ENCODE measurements around the gene TAC4.
A peak's percentile ranks its signal among the peaks of the same experiment; 100 is the strongest.

TAC4 gene

DNA sequence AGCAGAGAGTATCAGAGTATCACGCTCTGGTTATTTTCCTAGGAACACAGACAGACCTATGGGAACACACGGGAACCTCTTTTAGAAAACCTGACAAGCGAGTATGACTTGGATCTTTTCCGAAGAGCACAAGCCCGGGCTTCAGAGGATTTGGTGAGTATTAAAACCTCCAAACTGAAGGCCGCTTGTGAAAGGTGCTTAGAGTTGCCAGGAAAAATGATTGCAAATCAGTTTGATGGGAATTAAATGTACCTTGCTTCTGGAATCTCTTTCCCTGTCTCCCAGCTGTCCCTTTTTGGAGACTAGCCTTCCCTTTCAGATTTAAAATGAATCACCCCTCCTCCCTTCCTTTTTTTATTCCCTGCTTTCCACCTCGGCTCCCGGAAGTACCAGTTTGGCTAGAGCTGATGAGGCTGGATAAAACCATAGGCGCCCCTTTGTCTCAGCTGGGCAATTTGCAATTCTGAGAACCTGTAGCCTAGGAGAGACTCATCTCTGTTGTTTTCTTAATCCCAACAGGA, 32.0 kb downstream of the TAC4 start:
- Mint-ChIP-seq H3K4me1 (no peaks in the 10 kb centered on the region), H3K36me3 (ENCODE audit: low read depth) (peaks cover 54% of the 10 kb centered on the region), H3K27ac (peak overlapping the region in 1 of 3 experiments; percentile 45), H3K9me3 (no peaks in the 10 kb centered on the region), H3K4me3 (no peak overlapping the region), H3K27me3 (ENCODE audit: low read depth) (no peaks in the 10 kb centered on the region)
- no peak for TF ChIP-seq CTCF (IDR thresholded peaks at IDR 0.05; ENCODE audit: unreplicated experiment in 3 of 3)

DNA sequence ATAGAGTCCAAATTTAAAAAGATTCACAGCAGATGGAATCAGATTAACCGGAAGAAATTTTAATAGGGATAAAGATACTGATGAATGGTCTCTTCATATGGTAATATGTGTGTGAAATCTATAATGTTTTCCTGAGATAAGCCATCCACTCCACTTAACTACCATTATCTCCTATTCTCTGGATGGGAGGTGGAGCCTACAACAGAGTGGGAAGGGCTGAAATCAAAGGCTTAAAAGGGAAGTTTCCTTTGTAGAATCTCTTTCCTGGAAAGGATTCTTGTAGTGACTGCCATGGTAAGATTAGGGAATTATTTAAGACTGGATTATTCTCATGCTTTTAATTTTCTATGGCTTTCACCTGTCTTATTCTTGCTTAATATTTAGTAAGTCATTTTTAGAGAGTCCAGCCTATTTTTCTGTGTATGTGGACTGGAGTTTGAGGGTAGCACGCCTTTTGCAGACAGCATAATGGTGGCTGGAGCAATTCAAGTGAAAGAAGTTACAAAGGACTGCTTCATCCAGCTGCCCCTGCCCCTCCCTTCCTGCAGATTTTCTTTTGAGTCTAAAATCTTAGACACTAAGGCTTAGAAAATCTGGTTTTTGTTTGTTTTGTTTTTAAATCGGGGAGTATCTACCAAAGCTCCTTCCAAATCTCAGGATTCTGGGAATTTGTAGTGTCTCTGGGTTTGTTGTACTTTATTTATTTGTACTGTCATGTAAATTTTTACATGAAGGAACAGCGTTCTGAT, 32.9 kb downstream of the TAC4 start:
- Mint-ChIP-seq H3K36me3 (ENCODE audit: low read depth) (peaks cover 56% of the 10 kb centered on the region), H3K4me1 (no peaks in the 10 kb centered on the region), H3K27me3 (ENCODE audit: low read depth) (no peaks in the 10 kb centered on the region), H3K9me3 (no peaks in the 10 kb centered on the region), H3K4me3 (no peak overlapping the region), H3K27ac (no peak overlapping the region)
- TF ChIP-seq CTCF (IDR thresholded peaks at IDR 0.05; ENCODE audit: unreplicated experiment in 3 of 3) = no peak

GRCh38 chr17:49809056-49809455, 38.8 kb downstream of the TAC4 start:
- no peak overlapping the region for H3K27ac Mint-ChIP-seq
- no peak for TF ChIP-seq CTCF (IDR thresholded peaks at IDR 0.05; ENCODE audit: unreplicated experiment in 3 of 3)
- H3K4me1 Mint-ChIP-seq = no peaks in the 10 kb centered on the region
- peaks cover 68% of the 10 kb centered on the region for H3K36me3 Mint-ChIP-seq (ENCODE audit: low read depth)
- H3K9me3 Mint-ChIP-seq = no peaks in the 10 kb centered on the region
- H3K4me3 Mint-ChIP-seq = no peak overlapping the region
- no peaks in the 10 kb centered on the region for H3K27me3 Mint-ChIP-seq (ENCODE audit: low read depth)

GRCh38 chr17:49798738-49799137, 49.1 kb downstream of the TAC4 start:
- H3K4me3 Mint-ChIP-seq = no peak overlapping the region
- H3K27ac Mint-ChIP-seq = no peak overlapping the region
- H3K36me3 Mint-ChIP-seq (ENCODE audit: low read depth) = peaks cover 69% of the 10 kb centered on the region
- no peak for TF ChIP-seq CTCF (IDR thresholded peaks at IDR 0.05; ENCODE audit: unreplicated experiment in 3 of 3)
- H3K27me3 Mint-ChIP-seq (ENCODE audit: low read depth) = no peaks in the 10 kb centered on the region
- no peaks in the 10 kb centered on the region for H3K9me3 Mint-ChIP-seq
- H3K4me1 Mint-ChIP-seq = no peaks in the 10 kb centered on the region

DNA sequence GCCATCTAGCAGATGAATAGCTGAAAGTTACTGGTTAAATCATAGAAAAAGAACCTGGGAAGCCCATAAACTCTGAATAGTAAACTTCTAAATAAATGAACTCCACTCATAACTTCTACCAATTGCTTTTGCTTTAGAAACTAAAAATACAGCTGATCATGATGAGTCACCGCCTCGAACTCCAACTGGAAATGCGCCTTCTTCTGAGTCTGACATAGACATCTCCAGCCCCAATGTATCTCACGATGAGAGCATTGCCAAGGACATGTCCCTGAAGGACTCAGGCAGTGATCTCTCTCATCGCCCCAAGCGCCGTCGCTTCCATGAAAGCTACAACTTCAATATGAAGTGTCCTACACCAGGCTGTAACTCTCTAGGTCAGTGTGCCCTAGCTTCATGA, 49.7 kb downstream of the TAC4 start:
- H3K9me3 Mint-ChIP-seq = no peaks in the 10 kb centered on the region
- H3K4me3 Mint-ChIP-seq = no peak overlapping the region
- H3K27me3 Mint-ChIP-seq (ENCODE audit: low read depth) = no peaks in the 10 kb centered on the region
- no peak for TF ChIP-seq CTCF (IDR thresholded peaks at IDR 0.05; ENCODE audit: unreplicated experiment in 3 of 3)
- H3K4me1 Mint-ChIP-seq = no peaks in the 10 kb centered on the region
- H3K27ac Mint-ChIP-seq = no peak overlapping the region
- H3K36me3 Mint-ChIP-seq (ENCODE audit: low read depth) = peaks cover 71% of the 10 kb centered on the region

- peaks cover 69% of the 10 kb centered on the region for H3K36me3 Mint-ChIP-seq (ENCODE audit: low read depth)
- H3K9me3 Mint-ChIP-seq = no peaks in the 10 kb centered on the region
- H3K27ac Mint-ChIP-seq = no peak overlapping the region
- TF ChIP-seq CTCF (IDR thresholded peaks at IDR 0.05; ENCODE audit: unreplicated experiment in 3 of 3) = no peak
- H3K4me3 Mint-ChIP-seq = no peak overlapping the region
- H3K4me1 Mint-ChIP-seq = peaks cover 6% of the 10 kb centered on the region
- no peaks in the 10 kb centered on the region for H3K27me3 Mint-ChIP-seq (ENCODE audit: low read depth)
These were observed 52.5 kb downstream of the TAC4 start for GRCh38 chr17:49795372-49795771.
